Chondrocyte (in vitro differentiated cells): Measurements from ENCODE around the gene C9orf50. TPM values are rescaled to one million over a fixed set of nuclear protein-coding genes. Genes with fewer than 3 reads are reported as not detected.

Experiments used
- DNase-seq: peaks from one replicate; pipeline ENCODE4 v3.0.0; 2021; ENCODE audit warnings: mixed read lengths, low spot score
- H3K27ac Mint-ChIP-seq: one replicate; pipeline ENCODE4 v1.8.0; 2021; ENCODE audit warnings: mild to moderate bottlenecking, moderate library complexity, mixed read lengths; ENCODE audit not compliant: unreplicated experiment
- H3K27me3 Mint-ChIP-seq: 2 replicates; pipeline ENCODE4 v1.8.0; 2021; ENCODE audit warnings: low read depth, mixed read lengths
- H3K36me3 Mint-ChIP-seq: 2 replicates; pipeline ENCODE4 v1.8.0; 2021; ENCODE audit warnings: low read depth, mixed read lengths
- H3K4me1 Mint-ChIP-seq: 2 replicates; pipeline ENCODE4 v1.8.0; 2021; ENCODE audit warnings: low read depth, mild to moderate bottlenecking, mixed read lengths
- H3K4me3 Mint-ChIP-seq: one replicate; pipeline ENCODE4 v1.8.0; 2021; ENCODE audit warnings: mild to moderate bottlenecking, moderate library complexity, mixed read lengths; ENCODE audit not compliant: unreplicated experiment
- H3K9me3 Mint-ChIP-seq: 2 replicates; pipeline ENCODE4 v1.8.0; 2021; ENCODE audit warnings: low read depth, mixed read lengths
- CTCF ChIP-seq: fragments of 200-600 bp; sonication (generic); IDR thresholded peaks from 2 replicates; pipeline ENCODE4 v1.5.0; 2021; ENCODE audit warnings: antibody characterized with exemption, mild to moderate bottlenecking, moderate library complexity
- long read RNA-seq: library from polyadenylated mRNA; stranded (forward); transcript quantifications from one replicate; pipeline ENCODE4 v2.0.0, GENCODE V29; 2021
- total RNA-seq: library from RNA; stranded (reverse); gene quantifications from 3 replicates; pipeline ENCODE4 v1.2.1, GENCODE V29; 2021

Gene C9orf50, protein sequence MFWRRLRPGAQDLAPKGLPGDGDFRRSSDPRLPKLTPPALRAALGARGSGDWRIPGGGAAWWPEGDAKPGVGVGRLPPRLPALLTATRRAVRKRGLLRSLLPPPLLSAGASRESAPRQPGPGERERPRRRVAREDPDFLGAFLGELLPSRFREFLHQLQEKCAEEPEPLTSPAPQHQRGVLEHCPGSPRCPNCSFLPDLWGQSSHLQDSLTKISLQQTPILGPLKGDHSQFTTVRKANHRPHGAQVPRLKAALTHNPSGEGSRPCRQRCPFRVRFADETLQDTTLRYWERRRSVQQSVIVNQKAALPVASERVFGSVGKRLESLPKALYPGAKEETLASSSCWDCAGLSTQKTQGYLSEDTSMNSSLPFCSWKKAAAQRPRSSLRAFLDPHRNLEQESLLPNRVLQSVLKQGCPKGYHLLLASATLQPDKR
- total RNA-seq: 0.30 to 0.39 TPM (median 0.38 TPM) in 3 replicates
- long read RNA-seq: 0 reads

- no peak for DNase-seq
- Mint-ChIP-seq H3K4me3 (peak within 1 kb of the TSS; percentile 46), H3K27me3 (no peaks in the 10 kb centered on the region), H3K9me3 (no peaks in the 10 kb centered on the region), H3K36me3 (no peaks in the 10 kb centered on the region), H3K27ac (no peak within 1 kb of the TSS), H3K4me1 (peaks cover 23% of the 10 kb centered on the region)
- no peak for TF ChIP-seq CTCF
These were observed at the start of gene C9orf50 for GRCh38 chr9:129620669-129621295. Gene C9orf50, minus strand, starts transcription at chr9:129621101. Its CDS starts 527 bp downstream, at chr9:129620574.

DNA sequence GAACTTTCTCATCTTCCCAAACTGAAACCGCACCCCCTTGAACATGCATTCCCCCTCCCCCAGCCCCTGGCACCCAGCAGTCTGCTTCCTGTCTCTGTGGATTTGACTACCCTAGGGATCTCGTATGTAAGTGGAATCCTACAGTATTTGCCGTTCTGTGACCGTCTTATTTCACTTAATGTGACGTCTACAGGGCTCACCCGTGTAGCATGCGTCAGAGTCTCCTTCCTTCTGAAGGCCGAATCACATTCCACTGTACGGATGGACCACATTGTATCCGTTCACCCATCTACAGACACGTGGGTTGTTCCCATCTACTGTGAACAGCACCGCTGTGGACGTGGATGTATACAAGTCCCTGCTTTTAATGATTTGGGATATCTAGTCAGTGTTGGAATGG lies 49.0 kb upstream of the C9orf50 start:
- Mint-ChIP-seq H3K4me1 (peaks cover 18% of the 10 kb centered on the region), H3K36me3 (no peaks in the 10 kb centered on the region), H3K27me3 (no peaks in the 10 kb centered on the region), H3K27ac (peak overlapping the region; percentile 17), H3K4me3 (no peak overlapping the region), H3K9me3 (no peaks in the 10 kb centered on the region)
- no peak for DNase-seq
- no peak for TF ChIP-seq CTCF

GRCh38 chr9:129669141-129669718 lies 48.3 kb upstream of the C9orf50 start:
- no peak for DNase-seq
- no peak for TF ChIP-seq CTCF
- peaks cover 2% of the 10 kb centered on the region for H3K27me3 Mint-ChIP-seq
- no peaks in the 10 kb centered on the region for H3K9me3 Mint-ChIP-seq
- peaks cover 22% of the 10 kb centered on the region for H3K4me1 Mint-ChIP-seq
- H3K36me3 Mint-ChIP-seq: no peaks in the 10 kb centered on the region
- no peak overlapping the region for H3K4me3 Mint-ChIP-seq
- H3K27ac Mint-ChIP-seq: peak overlapping the region; percentile 12

DNA sequence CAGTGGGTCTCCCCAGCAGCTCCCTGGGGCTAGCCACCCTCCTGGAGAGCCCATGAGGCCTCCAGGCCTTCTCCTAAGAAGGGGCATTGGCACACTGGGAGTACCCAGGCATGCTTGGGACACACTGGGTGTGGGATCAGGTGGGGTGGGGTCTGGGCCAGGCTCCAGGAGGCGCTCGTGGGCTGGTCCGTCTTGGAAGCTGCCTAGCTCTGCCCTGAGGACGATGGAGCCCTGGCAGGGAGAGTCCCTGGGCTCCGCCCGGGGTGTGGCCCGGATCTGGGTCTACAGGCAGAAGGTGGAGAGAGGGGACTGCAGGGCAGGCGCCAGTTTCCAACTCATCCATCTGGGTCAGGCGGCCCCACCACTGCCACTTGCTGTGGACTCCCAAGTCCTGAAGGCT lies 46.9 kb upstream of the C9orf50 start:
- peak; percentile 84 for DNase-seq
- Mint-ChIP-seq H3K27ac (no peak overlapping the region), H3K36me3 (no peaks in the 10 kb centered on the region), H3K4me1 (peaks cover 21% of the 10 kb centered on the region), H3K4me3 (no peak overlapping the region), H3K27me3 (peaks cover 2% of the 10 kb centered on the region), H3K9me3 (no peaks in the 10 kb centered on the region)
- no peak for TF ChIP-seq CTCF

GRCh38 chr9:129667378-129667777 lies 46.5 kb upstream of the C9orf50 start:
- H3K36me3 Mint-ChIP-seq: no peaks in the 10 kb centered on the region
- peaks cover 18% of the 10 kb centered on the region for H3K4me1 Mint-ChIP-seq
- TF ChIP-seq CTCF: no peak
- no peaks in the 10 kb centered on the region for H3K9me3 Mint-ChIP-seq
- H3K27me3 Mint-ChIP-seq: peaks cover 2% of the 10 kb centered on the region
- no peak overlapping the region for H3K4me3 Mint-ChIP-seq
- no peak overlapping the region for H3K27ac Mint-ChIP-seq
- no peak for DNase-seq
